ENCODE measurements around the gene TRIM34.
A peak's percentile ranks its signal among the peaks of the same experiment; 100 is the strongest.
"Not testable (repeated sequence)": the region's sequence is repeated elsewhere in the genome, so short reads cannot be mapped to it uniquely, and the experiment has no call there.

The TRIM34 gene

GRCh38 chr11:5621580-5621979 lies 3.2 kb upstream of the TRIM34 start:
- no peak for DNase-seq

GRCh38 chr11:5622802-5623201 lies 2.0 kb upstream of the TRIM34 start:
- no peak for DNase-seq

- peak; percentile 28 for DNase-seq
Measured at GRCh38 chr11:5625281-5625680, 480 bp downstream of the TRIM34 start.

DNA sequence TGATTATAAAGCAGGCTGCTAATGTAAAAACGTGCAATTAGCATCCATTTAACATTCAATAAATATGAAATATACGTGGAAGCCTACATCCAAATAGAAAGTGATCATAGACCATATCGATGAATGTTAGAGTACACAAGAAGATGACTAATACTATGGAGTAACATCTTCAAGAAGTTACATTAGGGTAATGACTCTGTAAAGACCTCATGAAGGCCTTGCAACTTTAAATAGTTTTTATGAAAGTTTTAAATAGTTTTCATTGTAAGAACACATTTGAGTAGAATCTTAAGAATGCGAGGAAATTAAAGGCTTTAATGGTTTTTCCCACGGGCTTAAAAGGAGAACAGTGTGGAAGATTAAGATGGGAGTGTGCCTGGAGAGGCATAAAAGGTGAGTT lies 1.4 kb downstream of the TRIM34 start:
- peak; percentile 88 for DNase-seq

DNA sequence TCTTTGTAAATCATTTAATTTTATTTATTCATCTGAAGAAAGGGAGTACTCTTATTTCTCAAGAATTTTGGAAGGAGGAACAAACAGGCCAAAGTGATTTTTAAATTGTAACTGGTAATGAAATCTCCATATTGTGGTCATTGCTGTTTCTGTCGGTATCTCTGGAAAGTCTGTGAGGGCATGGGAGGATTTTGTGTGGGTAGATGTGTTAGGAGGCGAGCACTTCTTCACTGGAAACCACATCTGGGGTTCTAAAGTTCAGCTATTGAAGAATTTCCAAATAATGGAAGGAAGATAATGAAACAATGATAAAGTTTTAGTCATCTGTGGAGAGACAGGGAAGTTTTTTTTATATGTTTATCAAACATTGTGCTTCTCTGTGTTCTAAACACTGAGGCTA lies 6.6 kb downstream of the TRIM34 start:
- DNase-seq, result peak; percentile 82

DNA sequence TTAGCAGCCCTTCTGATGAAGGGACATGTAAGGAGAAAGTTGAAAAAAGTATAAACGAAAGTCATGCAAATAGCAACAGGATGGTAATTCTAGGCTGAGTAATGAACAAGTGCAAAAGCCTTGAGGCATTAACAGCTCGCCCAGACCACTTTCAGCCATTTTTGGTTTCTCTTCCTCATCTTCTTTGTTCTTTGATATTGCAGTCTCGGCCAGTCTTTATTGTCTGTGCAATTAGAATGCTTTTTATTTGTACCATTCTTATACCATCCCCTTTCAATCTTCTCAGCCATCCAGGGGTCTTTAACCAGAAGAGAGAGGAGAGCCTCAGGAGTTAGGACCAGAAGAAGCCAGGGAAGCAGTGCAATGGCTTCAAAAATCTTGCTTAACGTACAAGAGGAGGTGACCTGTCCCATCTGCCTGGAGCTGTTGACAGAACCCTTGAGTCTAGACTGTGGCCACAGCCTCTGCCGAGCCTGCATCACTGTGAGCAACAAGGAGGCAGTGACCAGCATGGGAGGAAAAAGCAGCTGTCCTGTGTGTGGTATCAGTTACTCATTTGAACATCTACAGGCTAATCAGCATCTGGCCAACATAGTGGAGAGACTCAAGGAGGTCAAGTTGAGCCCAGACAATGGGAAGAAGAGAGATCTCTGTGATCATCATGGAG lies 7.3 kb downstream of the TRIM34 start:
- peak; percentile 82 for DNase-seq

DNA sequence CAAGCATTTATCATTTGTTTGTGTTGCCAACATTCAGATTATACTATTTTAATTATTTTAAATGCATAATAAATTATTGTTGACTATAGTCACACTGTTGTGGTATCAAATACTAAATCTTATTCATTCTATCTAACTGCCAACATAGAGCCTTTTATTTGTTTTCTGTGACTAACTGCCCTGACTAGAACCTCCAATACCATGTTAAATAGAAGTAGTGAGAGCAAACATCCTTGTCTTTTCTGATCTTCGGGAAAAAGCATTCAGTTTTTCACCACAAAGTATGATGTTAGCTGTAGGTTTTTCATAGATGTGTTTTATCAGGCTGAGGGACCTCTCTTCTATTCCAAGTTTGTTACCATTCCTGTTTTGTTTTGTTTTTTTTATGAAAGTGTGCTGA lies 15.2 kb downstream of the TRIM34 start:
- no peak for DNase-seq

DNA sequence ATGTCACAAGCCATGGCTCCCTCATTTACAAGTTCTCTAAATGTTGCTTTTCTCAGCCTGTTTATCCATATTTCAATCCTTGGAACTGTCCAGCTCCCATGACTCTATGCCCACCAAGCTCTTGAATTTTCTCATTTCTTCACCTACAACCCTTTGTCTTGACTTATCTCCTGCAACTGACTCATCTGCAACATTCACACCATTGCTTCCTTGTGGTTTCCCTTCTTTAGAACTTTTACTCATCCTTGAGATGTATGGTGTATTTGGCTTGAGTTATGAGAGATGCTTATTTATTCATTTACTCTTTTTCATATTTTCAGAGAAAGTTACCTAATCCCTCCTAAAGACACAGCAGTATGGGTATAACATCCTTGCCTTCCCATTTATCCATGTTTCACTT lies 18.8 kb downstream of the TRIM34 start:
- no peak for DNase-seq

DNA sequence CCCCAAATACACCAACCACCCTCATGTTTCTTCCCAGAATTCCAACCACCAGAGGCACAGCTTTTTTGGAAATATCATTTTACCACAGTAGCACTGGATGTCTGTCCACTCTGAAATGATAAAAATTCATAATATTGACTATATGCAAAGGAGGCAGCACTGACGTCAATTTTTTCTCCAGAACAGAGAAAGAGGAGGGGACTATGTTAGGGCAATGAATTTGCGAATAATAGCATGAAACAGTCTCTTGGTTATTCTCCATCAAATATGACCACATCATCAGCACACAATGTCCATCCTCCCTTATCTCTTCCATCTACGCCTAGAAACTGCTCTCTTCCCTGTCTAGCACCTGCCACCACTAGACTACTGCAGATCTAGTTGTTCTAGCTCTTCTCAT lies 21.3 kb downstream of the TRIM34 start:
- DNase-seq, result no peak

DNA sequence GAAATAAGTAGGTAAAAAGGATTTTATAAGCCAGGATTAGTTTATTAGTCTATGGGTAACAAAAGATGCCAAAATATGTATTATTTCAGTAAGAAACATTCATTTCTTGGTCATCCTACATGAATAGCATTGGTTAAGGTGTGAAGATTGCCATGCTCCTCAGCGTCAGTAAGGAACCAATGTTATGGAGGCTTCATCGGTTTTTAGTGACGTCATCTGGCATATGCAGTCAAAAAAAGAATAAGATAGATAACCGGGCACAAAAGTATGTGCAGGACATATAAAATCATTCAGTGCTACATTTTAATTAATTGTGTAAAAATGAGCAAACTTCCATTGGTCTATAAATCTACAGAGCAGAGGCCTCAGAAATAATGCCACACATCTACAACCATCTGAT lies 30.7 kb downstream of the TRIM34 start:
- no peak for DNase-seq

- not testable (repeated sequence) for DNase-seq
Measured at GRCh38 chr11:5656956-5657355, 32.2 kb downstream of the TRIM34 start.

DNA sequence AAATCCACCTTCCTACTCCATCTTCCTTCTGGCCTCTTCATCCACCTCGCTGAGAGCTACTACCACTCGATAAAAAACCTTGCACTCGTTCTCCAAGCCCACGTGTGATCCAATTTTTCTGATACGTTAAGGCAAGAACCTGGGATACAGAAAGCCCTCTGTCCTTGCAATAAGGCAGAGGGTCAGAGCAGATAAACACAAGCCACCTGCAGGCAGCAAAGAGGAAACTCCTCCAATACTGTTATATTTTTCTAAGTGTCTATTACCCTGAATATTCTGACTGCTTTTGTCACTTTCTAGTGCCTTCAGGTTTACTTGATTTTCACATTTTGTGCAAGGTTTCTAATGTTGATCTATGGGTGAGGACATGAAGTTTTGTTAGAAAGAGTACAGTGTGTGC lies 33.5 kb downstream of the TRIM34 start:
- DNase-seq, result no peak

DNA sequence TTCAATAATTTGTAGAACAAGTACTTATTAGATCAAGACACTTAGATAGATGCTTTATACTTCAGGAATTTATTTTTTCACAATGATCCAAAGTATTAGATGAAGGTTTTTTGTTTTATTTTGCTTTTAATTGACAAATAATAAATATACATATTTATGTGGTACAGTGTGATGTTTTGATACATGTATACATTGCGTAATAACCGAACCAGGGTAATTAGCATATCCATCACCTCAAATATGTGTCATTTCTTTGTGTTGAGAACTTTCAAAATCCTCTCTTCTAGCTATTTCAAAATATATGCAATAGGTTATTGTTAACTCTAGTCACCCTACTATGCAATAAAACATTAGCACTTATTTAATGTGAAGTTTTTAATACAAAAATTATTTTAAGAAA lies 38.7 kb downstream of the TRIM34 start:
- no peak for DNase-seq

- DNase-seq, result no peak
Measured at GRCh38 chr11:5665051-5665570, 40.3 kb downstream of the TRIM34 start.

DNA sequence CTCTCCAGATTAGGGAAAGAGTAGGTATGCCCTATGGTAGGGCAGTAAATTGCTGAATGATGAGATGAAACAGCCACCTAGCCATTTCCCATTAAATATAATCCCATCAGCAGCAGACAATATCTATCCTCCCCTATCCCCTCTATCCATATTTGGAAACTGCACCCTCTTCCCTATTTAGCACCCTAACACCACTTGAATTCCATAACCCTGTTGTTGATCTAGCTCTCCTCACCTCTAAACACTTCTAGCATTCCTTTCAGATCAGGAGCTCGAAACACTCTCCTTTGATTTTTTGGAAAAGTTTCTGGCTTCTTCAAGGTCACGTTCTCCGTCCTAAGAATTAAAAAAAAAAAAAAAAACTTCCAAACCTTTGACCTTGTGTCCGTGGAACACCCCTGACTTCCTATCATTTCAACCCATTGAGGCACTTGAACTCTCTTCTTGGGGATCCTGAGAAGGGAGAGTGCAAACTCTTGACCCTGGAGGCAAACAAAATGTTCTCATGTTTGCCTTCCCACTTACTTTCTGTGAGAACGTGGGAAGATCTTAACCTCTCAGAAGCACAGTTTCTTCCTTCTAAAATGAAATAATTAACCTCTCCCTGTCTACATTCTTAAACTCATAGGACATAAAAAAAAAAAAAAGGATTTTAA lies 41.1 kb downstream of the TRIM34 start:
- DNase-seq, result no peak

- no peak for DNase-seq
Measured at GRCh38 chr11:5666402-5666793, 41.6 kb downstream of the TRIM34 start.

DNA sequence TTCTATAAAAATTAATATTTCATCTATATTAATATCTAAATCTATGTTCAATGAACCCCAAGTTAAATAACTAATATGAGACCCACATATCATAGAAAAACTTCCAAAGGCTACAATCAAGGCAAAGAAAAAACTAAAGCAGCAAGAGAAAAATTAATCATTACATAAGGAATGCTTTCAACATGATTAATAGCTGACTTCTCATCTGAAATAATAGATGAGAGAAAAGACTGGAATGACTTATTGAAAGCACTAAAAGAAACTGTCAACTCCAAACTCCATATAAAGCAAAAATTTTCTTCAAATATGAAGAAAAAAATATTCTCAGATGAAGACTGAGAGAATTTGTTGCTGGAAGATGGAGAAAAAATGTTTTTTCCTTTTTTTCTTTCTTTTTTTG lies 47.0 kb downstream of the TRIM34 start:
- DNase-seq, result no peak

DNA sequence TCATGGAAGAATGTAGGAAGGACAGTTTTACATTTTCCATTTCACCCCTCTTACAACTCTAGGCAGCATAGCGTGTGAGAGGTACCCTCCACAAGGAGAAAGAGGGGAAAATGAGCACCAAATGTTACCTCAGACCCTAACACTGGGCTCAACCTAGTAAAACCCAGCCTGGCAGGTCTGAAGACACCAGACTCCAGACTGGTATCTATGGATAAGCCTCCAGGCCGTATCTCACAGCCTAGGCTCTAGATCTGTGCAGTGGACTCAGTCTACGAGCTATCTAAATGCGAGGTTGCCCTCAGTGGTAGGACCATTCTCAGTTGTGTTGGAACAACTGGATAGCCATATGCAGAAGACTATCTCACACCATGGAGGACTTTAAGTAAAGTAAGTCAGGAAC lies 49.6 kb downstream of the TRIM34 start:
- no peak for DNase-seq

- no peak for DNase-seq
Measured at GRCh38 chr11:5679811-5680210, 55.0 kb downstream of the TRIM34 start.

DNA sequence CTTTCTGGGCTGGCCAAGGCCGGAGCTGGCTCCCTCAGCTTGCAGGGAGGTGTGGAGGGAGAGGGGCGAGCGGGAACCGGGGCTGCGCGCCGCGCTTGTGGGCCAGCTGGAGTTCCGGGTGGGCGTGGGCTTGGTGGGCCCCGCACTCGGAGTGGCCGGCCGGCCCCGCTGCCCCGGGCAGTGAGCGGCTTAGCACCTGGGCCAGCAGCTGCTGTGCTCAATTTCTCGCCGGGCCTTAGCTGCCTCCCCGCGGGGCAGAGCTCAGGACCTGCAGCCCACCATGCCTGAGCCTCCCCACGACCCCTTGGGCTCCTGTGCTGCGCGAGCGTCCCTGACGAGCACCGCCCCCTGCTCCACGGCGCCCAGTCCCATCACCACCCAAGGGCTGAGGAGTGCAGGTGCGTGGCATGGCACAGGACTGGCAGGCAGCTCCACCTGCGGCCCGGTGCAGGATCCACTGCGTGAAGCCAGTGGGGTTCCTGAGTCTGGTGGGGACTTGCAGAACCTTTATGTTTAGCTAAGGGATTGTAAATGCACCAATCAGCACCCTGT lies 58.2 kb downstream of the TRIM34 start:
- DNase-seq, result not testable (repeated sequence)

- DNase-seq, result peak; percentile 38
Measured at GRCh38 chr11:5683620-5684019, 58.8 kb downstream of the TRIM34 start.

DNA sequence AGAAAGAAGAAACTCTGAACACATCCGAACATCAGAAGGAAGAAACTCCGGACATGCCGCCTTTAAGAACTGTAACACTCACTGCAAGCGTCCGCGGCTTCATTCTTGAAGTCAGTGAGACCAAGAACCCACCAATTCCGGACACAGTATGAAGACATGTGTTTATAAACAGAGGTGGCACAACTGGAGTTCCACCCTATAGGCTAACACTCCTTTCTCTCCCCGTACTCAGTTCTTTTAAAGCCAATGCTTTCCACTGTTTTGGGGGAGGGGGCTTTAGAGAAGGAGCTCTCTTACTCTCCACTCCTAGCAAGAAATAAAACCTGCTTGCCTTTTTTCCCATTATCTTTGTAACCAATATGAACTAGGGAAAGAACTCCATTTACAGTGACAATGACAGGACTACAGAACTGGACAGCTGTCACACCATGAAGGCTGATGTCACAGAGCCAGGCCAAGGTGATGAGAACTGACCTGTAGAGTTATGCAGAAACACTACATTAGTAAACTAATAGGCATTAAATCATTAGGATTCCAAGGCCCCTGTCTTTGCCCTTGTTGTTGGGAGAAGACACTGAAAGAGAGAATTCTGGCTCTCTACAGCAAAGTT lies 59.3 kb downstream of the TRIM34 start:
- DNase-seq, result peak; percentile 33

- peak; percentile 99 for DNase-seq
Measured at GRCh38 chr11:5684646-5685362, 60.0 kb downstream of the TRIM34 start, which contains the start of gene TRIM5. TSS of gene TRIM5 (minus strand) at chr11:5685074. CDS start at chr11:5680177, 4,897 bp downstream.

Measured in inflammatory macrophage treated with lipopolysaccharide for 4 hours (primary cell).